ENCODE measurements around the gene ABCG4. TPM values are rescaled to one million over a fixed set of nuclear protein-coding genes. Genes with fewer than 3 reads are reported as not detected.

The ABCG4 gene
- total and polyA plus RNA-seq, 9 of the 15 experiments (the other 6 are each of a cell fraction or from before 2014, with no cell fraction given): 0.03 to 0.11 (median 0.07) TPM; not detected in 4

DNA sequence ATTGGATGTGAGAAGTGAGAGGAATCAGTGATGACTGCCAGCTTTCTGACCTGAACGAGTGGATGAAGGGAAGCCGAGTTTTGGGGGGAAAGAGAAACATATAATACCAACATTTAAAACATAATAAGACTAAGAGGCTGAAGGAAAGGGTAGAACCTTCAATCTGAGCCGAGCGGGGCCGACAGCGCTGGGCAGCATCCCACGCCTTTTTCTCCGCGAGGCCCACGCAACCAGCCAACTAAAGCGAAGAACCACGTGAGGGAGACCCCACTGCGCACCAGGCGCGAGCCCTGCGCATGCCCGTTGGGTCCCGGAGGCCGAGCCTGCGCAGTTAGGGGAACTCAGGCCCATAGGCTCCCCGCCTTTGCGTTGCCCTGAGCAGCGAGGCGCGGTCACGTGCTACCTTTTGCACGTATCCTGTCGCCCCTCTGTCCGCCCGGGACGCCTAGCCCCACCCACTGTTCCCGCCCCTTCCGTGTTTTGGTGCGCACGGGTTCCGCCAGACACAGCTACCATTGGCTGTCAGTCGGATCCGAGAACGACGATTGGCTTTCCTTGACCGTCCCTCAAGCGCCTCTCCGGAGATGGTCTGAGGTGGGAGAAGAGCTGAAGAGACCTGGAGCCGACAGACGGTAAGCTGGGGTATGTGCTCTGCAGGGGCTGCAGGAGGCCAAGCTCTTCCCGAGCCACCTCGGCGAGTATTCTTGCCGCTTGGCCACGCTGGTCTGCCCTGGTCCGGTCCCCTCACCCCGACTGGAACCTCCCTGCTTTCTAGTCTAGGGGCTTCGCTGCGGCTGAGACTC lies 27.6 kb upstream of the ABCG4 start, which contains the start of gene HINFP (continued):
- TF ChIP-seq RFX5 (IDR thresholded peaks at IDR 0.05; ENCODE audit: low read depth, low read length): no peak
- TF ChIP-seq NR4A1 (CRISPR knock-in tag; IDR thresholded peaks at IDR 0.05): no peak
- TF ChIP-seq NR4A1 (tag; IDR thresholded peaks at IDR 0.05): no peak
- no peak for TF ChIP-seq IFI16 (CRISPR knock-in tag; IDR thresholded peaks at IDR 0.05)
- TF ChIP-seq, protein P1, sequence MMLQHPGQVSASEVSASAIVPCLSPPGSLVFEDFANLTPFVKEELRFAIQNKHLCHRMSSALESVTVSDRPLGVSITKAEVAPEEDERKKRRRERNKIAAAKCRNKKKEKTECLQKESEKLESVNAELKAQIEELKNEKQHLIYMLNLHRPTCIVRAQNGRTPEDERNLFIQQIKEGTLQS (IDR thresholded peaks at IDR 0.05): no peak
- TF ChIP-seq, protein P1 (CRISPR knock-in tag; conservative IDR thresholded peaks at IDR 0.05): no peak
- TF ChIP-seq, protein P2, sequence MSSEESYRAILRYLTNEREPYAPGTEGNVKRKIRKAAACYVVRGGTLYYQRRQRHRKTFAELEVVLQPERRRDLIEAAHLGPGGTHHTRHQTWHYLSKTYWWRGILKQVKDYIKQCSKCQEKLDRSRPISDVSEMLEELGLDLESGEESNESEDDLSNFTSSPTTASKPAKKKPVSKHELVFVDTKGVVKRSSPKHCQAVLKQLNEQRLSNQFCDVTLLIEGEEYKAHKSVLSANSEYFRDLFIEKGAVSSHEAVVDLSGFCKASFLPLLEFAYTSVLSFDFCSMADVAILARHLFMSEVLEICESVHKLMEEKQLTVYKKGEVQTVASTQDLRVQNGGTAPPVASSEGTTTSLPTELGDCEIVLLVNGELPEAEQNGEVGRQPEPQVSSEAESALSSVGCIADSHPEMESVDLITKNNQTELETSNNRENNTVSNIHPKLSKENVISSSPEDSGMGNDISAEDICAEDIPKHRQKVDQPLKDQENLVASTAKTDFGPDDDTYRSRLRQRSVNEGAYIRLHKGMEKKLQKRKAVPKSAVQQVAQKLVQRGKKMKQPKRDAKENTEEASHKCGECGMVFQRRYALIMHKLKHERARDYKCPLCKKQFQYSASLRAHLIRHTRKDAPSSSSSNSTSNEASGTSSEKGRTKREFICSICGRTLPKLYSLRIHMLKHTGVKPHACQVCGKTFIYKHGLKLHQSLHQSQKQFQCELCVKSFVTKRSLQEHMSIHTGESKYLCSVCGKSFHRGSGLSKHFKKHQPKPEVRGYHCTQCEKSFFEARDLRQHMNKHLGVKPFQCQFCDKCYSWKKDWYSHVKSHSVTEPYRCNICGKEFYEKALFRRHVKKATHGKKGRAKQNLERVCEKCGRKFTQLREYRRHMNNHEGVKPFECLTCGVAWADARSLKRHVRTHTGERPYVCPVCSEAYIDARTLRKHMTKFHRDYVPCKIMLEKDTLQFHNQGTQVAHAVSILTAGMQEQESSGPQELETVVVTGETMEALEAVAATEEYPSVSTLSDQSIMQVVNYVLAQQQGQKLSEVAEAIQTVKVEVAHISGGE (CRISPR knock-in tag; IDR thresholded peaks at IDR 0.05): no peak
- no peak for TF ChIP-seq MAFG (tag; conservative IDR thresholded peaks at IDR 0.05)
- no peak for TF ChIP-seq RFX7 (CRISPR knock-in tag; IDR thresholded peaks at IDR 0.05)
- TF ChIP-seq ZNF696 (CRISPR knock-in tag; conservative IDR thresholded peaks at IDR 0.05): no peak
- no peak for TF ChIP-seq U2AF1 (optimal IDR thresholded peaks at IDR 0.05; ENCODE audit: low read depth, low read length)
- TF ChIP-seq GABPB1 (CRISPR knock-in tag; IDR thresholded peaks at IDR 0.05): peak; percentile 88
- no peak for TF ChIP-seq FOXM1 (IDR thresholded peaks at IDR 0.05; ENCODE audit: low read depth)
- TF ChIP-seq FOXM1 (CRISPR knock-in tag; IDR thresholded peaks at IDR 0.05; ENCODE audit: low read depth): no peak; the same call in 1 of the 2 replicates
- TF ChIP-seq, protein P3, sequence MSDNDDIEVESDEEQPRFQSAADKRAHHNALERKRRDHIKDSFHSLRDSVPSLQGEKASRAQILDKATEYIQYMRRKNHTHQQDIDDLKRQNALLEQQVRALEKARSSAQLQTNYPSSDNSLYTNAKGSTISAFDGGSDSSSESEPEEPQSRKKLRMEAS (CRISPR knock-in tag; IDR thresholded peaks at IDR 0.05): peak; percentile 98
- TF ChIP-seq TOE1 (IDR thresholded peaks at IDR 0.05; ENCODE audit: borderline replicate concordance): peak; percentile 99
- no peak for TF ChIP-seq TOE1 (CRISPR knock-in tag; IDR thresholded peaks at IDR 0.05; ENCODE audit: borderline replicate concordance, low read depth)
